Neural cell (in vitro differentiated cells): Measurements from ENCODE around the gene CXCL3.

Source experiments
- CTCF ChIP-seq: fragments of 450-650 bp; IDR thresholded peaks from 2 replicates; pipeline ENCODE4 v1.5.1; 2014; ENCODE audit warnings: antibody characterized with exemption, mild to moderate bottlenecking, moderate library complexity; ENCODE audit not compliant: poor library complexity, severe bottlenecking
- EZH2 ChIP-seq: fragments of 200-600, 300-800 bp; shearing (Covaris generic), sonication (generic); IDR thresholded peaks from 2 replicates; pipeline ENCODE4 v1.6.1; 2014; ENCODE audit warnings: antibody characterized with exemption, low read length, borderline replicate concordance, mild to moderate bottlenecking; ENCODE audit not compliant: insufficient read depth, poor library complexity, severe bottlenecking
- SMC3 ChIP-seq: fragments of 450-650 bp; conservative IDR thresholded peaks from 2 replicates; pipeline ENCODE4 v1.6.1; 2014; ENCODE audit warnings: antibody characterized with exemption, mild to moderate bottlenecking, moderate library complexity; ENCODE audit not compliant: poor library complexity
- TAF1 ChIP-seq: IDR thresholded peaks from 2 replicates; pipeline ENCODE4 v1.6.1; 2012; ENCODE audit warnings: low read depth

- TF ChIP-seq SMC3 (no peak), CTCF (no peak), EZH2 (no peak), TAF1 (no peak)
Measured at GRCh38 chr4:74055498-74055897, 17.0 kb upstream of the CXCL3 start.
